SH-SY5Y (cell line): ENCODE measurements around the gene NUCB2.
A peak's percentile ranks its signal among the peaks of the same experiment; 100 is the strongest.

Experiments
- GATA2 ChIP-seq: IDR thresholded peaks from 2 replicates; pipeline ENCODE4 v1.6.1; 2011; ENCODE audit warnings: mild to moderate bottlenecking, low read depth, low read length
- GATA3 ChIP-seq: IDR thresholded peaks from 2 replicates; pipeline ENCODE4 v1.6.1; 2011; ENCODE audit warnings: low read depth, mild to moderate bottlenecking, low read length, moderate library complexity

NUCB2 gene

DNA sequence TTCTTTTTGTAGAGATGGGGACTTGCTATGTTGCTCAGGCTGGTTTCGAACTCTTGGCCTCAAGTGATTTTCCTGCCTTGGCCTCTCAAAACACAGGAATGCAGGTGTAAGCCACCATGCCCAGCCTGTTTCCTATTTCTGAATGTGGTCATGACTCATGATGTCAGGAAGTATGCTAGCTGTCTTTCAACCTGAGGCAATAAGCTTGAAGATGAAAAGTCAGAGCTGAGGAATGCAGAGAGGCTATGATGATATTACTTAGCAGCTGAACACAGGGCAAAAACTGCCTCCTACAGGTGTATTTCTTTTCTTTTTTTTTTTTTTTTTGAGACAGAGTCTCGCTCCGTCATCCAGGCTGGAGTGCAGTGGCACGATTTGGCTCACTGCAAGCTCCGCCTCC is 9.0 kb upstream of the NUCB2 start:
- TF ChIP-seq GATA2, result no peak
- no peak for TF ChIP-seq GATA3

DNA sequence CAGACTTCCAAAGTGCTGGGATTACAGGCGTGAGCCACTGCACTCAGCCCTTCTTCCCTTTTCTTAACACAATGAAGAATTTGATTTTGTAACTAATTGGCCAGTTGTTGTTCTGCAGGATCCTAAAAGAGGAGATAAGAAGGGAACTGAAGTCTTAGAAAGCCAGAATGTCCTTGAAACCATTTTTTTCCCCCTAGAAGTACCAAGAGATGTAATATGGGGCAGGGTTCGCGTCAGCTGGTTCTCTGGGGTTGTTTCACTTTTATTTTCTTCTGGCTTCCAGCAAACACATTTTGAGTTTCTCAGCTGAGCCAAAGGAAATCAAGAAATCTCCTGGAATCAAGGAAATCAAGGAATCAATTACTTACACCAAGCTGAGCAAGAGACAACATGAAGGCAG is 7.6 kb upstream of the NUCB2 start:
- TF ChIP-seq GATA3 (no peak), GATA2 (no peak)

DNA sequence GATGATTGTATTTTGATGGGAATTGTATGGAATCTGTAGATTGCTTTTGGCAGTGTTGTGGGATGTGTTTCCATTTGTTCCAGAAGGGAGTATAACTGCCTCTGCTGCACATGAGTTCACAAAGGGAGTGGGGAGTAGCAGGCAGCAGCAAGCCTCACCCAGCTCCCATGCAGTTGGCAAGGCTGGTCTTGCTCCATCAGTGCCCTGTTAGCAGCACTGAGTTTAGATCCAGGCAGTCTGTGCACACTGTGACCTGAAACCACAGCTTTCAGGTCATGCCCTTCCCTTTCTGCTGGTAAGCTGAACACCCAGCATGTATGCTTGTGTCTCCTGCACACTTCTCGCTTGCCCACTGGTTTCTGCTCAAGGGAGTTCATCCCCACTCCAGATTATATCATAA is 3.7 kb upstream of the NUCB2 start:
- TF ChIP-seq GATA2 (no peak), GATA3 (no peak)

DNA sequence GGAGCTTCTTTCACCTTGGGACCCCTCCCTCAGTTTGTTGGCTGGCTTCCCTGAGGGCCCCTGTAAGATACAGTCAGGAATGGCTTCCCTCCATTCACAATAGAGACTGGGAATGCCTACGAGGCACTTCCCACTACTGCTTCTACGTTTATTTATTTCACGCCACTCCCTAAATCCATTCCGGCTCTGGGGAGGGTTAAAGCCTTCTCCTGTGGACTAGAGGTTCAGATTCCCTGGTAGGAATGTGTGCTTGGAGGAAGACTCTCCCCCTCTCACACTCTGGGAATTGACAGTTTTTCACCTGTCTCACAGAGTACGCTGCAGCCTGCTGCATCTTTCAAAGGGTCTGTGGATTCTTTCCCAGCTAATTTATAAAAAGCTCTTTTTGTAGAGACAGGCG is 3.3 kb upstream of the NUCB2 start:
- TF ChIP-seq GATA3 (no peak), GATA2 (no peak)

DNA sequence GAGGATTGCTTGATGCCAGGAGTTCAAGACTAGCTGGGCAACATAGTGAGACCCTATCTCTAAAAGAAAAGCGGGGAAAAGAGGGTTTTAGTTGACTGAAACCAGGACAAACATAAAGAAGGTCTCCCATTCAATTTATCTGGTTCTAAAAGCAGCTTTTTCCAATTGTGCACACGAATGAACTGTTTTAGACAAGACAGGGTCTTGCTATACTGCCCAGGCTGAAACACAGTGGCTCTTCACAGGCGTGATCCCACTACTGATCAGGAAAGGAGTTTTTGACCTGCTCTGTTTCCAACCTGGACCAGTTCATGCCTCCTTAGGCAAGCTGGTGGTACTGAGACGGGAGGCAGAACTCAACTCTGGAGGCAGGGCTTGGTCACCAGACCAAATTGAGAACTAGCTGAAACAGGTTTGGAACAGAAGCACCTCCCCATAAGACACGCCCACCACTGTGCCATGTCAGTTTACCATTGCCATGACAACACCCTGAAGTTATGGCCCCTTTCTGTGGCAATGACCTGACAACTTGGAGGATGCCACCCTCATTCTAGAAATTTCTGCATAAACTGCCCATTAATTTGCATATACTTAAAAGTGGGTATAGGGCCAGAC is 2.8 kb upstream of the NUCB2 start:
- TF ChIP-seq GATA2, result no peak
- TF ChIP-seq GATA3, result no peak

DNA sequence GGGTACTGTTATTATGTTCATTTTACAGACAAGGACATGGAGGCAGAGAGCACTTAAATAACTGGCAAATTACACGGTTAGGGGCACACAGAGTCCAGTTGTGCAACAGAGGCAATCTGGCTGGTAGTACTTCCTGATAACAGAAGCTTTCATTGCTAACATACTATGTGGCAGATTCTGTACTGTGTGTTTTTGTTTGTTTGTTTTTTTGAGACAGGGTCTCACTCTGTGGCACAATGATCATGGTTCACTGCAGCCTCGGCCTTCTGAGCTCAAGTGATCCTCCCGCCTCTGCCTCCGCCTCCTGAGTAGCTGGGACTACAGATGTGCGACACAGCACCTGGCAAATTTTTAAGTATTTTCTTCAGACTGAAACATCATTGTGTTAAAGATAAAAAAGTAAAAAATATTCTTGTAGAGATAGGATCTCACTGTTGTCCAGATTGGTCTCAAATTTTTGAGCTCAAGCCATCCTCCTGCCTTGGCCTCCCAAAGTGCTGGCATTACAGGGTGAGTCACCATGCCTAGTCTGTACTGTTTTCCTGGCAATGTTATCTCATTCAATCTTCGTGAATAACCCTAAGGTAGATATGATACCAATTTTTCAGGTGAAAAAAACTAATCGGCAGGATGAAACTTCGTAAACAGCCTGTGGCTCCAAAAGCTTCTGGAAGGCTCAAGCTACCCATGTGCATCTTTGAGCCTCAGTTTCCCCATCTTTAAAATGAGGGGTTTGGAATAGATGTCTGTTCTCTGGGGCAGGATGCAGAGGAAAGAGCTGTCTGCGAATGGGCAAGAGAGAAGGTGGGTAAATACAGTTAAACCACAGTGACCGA is 921 bp upstream of the NUCB2 start:
- no peak for TF ChIP-seq GATA3
- peak; percentile 40; the same call in 1 of the 2 replicates for TF ChIP-seq GATA2

DNA sequence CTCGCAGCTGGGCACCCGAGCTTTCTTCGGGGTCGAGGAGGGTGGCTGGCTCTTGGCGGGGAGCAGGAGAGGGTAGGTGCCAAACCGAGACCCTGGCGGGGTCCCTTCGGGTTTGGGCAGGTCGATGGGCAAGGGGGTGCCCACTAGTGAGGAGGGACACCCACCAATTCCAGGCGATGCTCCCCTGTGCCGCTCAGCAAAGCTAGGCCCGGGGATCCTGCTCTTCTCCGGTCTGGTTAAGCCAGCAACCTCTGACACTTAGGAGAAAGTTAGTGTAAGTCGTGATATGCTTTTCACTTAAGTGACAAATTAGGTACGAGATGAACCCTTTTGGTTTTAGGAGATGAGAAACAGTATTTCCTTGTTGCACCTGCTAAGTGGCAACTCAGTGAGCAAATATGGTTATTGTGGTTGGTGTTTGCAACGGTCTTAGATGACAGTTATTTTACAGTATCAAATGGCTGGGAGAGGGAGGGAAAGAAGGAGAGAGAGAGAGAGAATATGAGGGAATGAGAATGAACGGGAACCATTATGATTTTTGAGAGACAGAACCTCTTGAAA is 565 bp downstream of the NUCB2 start:
- TF ChIP-seq GATA3, result no peak
- TF ChIP-seq GATA2, result no peak

DNA sequence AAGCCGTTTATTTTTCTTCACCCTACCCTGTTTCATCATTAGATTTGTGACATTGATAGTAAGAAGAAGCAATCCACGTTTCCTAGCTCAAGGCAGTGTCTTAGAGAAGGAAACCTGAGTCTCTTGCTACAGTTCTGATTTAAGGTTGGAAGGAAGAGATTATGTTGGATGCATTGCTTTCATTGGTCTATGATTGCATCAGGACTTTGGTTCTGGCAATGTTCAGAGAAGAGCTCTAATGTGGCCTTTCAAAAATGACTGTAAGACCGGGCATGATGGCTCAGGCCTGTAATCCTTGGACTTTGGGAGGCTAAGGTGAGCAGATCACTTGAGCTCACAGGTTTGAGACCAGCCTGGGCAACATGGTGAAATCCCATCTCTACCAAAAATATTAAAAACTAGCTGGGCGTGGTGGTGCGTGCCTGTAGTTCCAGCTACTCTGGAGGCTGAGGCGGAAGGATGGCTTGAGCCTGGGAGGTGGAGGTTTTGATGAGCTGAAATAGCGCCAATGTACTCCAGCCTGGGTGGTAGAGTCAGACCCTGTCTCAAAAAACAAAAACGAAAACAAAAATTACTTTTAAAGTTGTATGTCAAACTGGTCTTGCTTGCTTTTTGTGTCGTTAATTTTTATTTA is 4.1 kb downstream of the NUCB2 start:
- TF ChIP-seq GATA3, result no peak
- TF ChIP-seq GATA2, result no peak

DNA sequence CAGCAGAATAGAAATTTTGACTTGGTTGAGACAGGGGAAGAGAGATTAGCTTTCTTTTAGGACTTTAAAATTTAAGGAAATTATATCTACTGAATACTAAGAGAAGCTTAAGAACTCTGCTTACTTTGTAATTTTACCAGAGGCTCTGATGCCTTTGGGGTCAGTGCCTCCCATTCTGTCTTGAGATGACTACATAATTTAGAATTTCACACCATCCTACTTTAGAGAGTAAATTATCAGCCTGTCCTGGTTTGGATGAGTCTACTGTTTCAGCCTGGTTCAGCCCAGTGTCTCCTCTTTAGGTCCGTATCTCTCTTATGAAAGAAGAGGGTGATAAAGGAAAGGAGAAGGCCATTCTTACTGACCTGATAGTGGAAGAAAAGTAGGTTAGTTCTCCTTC is 9.8 kb downstream of the NUCB2 start:
- TF ChIP-seq GATA2, result no peak
- TF ChIP-seq GATA3, result no peak

DNA sequence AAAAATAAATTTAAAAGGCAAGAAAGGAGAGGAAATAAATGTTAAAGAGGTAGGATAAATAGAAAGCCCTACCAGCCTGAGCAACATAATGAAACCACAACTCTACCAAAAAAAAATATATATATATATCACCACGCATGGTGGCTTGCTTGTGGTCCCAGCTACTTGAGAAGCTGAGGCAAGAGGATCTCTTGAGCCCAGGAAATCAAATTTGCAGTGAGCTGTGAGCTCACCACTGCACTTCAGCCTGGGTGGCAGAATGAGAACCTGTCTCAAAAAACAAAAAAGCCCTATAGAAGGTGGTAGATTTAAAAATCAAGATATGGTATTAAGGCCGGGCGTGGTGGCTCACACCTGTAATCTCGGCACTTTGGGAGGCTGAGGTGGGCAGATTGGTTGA is 10.5 kb downstream of the NUCB2 start:
- TF ChIP-seq GATA3 (no peak), GATA2 (no peak)

DNA sequence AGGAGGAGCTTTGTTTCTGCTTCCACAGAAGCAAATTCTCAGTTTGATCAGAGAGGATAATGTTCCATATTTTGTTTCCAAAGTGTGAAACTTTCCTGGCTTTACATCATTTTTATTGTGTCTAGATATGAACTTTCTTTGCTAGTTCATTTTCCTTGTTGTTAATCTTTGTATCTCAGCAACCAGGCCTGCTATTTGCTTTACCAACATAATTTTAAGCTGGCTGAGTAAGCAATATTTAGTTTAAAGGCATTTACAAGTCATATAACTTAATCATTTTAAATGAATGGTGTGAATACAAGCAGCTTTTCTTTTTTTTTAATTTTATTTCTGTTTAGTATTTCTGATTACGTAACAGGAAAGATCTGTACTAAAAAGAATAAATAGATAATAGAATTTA is 15.2 kb downstream of the NUCB2 start:
- TF ChIP-seq GATA2, result no peak
- TF ChIP-seq GATA3, result no peak

DNA sequence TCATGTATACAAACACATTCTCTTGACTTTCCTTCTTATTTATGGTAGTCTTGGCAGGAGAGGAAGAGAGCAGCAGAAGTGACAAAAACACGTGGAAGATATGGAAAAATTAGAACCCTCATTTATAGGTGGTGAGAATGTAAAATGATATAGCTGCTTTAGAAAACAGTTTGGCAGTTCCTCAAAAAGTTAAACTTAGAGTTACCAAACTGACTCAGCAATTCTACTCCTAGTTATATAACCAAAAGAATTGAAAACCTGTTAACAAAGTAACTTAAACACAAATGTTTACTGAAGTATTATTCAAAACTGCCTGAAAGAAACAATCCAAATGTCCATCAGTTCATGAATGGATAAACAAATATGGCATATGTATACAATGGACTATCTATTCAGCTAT is 16.8 kb downstream of the NUCB2 start:
- TF ChIP-seq GATA2 (no peak), GATA3 (no peak)

DNA sequence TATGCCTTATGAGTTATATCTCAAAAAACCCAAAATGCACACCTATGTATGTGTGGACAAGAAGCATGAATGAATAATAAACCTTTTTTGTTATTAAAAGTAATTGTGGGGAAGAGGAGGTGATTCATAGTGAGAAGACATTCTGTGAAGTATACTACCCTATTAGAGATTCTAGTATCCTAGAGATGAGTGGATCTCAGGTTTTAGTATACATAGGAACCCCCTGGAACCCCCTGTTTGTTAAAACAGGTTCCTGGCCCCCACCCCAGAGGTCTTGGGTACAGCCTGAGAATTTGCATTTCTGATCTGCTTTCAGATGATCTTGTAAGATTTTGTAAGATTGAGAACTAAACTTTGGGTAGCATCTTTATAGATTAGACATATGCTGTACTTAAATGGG is 17.5 kb downstream of the NUCB2 start:
- TF ChIP-seq GATA3, result no peak
- TF ChIP-seq GATA2, result no peak

DNA sequence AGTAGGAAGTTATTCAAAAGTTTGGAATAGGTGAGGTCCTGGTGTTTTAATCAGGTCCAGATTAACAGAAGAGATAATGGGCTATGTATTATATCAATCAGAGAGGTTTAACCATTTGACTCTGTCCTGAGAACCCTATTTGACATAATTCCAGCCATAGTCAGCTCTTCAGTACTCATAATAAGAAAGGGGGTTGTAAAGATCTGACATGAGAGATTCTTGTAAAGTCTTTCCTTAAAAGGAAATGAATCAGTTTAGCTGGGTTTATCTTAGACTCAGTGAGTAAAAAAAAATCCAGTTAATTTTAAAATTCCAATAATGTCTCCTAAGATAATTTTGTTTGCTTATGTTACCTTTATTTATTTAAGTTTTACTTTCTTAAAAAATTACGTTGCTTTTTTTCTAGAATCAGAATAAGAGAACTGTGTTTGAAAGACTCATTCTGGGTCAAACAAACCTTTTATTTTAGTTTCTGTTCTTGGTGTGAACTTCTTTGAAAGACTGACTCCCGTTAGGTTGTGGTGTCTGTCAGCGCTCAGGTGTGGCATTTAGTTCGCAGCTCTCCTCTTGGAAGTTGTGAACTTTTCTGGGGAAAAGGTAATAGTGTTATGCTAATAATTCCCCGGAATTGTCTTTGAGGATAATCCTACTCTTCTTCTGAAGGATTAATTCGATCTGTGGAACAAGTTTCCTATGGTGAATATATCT is 20.5 kb downstream of the NUCB2 start:
- TF ChIP-seq GATA2 (no peak), GATA3 (no peak)

DNA sequence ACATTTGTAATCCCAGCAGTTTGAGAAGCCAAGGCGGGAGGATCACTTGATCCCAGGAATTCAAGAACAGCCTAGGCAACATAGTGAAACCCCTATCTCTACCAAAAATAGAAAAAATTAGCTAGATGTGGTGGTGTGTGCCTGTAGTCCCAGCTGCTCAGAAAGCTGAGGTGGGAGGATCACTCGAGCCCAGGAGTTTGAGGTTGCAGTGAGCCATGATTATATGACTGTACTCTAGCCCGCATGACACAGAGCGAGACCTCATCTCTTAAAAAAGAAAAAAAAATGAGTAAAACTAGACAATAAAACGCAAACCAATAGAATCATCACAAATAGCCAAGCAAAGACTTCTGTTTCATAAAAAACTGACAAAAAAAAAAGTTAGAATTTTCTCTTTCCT is 21.8 kb downstream of the NUCB2 start:
- TF ChIP-seq GATA2 (no peak), GATA3 (no peak)
